ENCODE measurements around the gene GSTT2.
"Not testable (repeated sequence)": the region's sequence is repeated elsewhere in the genome, so short reads cannot be mapped to it uniquely, and the experiment has no call there.

The GSTT2 gene

DNA sequence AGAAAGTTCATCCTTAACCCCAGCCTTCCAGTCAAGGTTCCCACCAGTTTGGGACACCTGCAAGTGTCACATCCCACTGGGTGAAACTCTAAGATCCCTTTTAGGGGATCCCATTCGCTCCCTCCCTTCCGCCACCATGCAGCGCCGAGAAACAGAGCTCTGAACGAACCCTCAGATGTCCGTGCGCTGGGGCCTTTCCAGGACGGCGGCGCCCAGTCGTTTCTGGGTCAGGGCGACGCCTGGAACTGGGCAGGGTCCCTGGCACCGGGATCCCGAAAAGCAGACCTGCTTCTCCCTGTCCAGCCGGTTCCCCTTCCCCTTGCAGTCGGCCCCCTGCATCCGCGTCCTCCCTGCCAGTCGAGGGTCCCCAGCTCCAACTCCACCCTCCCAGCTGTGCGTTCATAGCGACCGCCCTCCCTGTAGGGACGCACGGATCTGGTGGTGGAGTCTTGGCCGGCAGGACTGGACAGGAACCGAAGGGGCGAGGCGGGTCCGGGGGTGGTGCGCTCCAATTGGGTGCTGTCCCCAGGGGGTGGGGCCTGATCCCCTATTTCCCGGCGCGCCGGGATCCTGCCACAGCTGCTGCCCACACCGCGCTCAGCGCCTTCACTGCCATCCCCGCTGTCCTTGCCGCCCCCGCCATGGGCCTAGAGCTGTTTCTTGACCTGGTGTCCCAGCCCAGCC, at the start of gene GSTT2:
Gene GSTT2, plus strand, starts transcription at position 578 of the 684 bp plus-strand sequence.
- not testable (repeated sequence) for H3K4me3 ChIP-seq (ENCODE audit: low read length); DNase-seq (ENCODE audit: low read depth)

DNA sequence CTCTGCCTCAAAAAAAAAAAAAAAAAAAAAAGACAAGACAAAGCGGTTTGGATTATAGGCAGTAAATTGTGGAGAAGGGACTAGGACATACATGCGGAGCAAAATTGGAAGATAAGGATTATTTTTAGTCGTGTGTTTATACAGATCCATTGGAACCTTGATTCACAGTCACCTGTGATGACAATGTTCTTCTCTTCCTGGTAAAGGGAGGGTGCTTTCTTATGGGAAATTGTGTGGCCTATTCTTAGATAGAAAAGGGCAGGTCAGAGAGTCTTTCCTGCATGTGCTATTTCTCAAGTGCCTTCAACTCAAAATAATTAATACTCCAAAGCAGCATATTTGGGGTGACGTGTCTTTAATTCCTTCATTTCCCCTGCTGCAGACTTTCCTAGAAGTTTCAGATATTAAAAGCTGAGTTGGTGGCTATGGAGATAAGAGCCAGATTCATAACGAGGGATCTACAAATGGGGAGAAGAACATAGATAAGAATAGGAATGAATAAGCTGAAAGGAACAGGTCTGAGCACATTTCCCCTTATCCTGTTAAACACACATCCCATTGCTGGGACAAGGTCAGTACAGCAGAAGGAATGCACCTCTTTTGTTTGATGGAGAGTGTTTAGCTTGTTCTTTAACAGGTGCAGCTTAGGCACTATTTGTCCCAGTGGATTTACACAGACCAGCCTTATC, 41.5 kb upstream of the GSTT2 start:
- TF ChIP-seq, protein P1, sequence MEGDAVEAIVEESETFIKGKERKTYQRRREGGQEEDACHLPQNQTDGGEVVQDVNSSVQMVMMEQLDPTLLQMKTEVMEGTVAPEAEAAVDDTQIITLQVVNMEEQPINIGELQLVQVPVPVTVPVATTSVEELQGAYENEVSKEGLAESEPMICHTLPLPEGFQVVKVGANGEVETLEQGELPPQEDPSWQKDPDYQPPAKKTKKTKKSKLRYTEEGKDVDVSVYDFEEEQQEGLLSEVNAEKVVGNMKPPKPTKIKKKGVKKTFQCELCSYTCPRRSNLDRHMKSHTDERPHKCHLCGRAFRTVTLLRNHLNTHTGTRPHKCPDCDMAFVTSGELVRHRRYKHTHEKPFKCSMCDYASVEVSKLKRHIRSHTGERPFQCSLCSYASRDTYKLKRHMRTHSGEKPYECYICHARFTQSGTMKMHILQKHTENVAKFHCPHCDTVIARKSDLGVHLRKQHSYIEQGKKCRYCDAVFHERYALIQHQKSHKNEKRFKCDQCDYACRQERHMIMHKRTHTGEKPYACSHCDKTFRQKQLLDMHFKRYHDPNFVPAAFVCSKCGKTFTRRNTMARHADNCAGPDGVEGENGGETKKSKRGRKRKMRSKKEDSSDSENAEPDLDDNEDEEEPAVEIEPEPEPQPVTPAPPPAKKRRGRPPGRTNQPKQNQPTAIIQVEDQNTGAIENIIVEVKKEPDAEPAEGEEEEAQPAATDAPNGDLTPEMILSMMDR (conservative IDR thresholded peaks at IDR 0.05; ENCODE audit: low read depth, low read length) = no peak
- no peak for DNase-seq (ENCODE audit: low read depth)

DNA sequence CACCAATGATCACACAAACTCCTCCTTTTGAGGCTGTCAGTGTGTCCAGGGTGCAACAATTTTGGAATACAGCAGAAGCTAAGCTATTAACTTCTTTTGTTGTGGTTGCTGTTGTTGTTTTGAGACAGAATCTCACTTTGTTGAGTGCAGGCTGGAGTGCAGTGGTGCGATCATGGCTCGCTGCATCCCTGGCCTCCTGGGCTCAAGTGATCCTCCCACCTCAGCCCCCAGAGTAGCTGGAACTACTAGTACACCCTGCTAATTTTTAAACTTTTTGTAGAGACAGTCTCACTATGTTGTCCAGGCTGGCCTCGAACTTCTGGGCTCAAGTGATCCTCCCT, 40.9 kb upstream of the GSTT2 start:
- H3K4me3 ChIP-seq (ENCODE audit: low read length) = no peak overlapping the region
- TF ChIP-seq, protein P1 (conservative IDR thresholded peaks at IDR 0.05; ENCODE audit: low read depth, low read length) = no peak
- no peak for DNase-seq (ENCODE audit: low read depth)

More for the DNA sequence above, 41.5 kb upstream of the GSTT2 start:
- no peak overlapping the region for H3K4me3 ChIP-seq (ENCODE audit: low read length)

DNA sequence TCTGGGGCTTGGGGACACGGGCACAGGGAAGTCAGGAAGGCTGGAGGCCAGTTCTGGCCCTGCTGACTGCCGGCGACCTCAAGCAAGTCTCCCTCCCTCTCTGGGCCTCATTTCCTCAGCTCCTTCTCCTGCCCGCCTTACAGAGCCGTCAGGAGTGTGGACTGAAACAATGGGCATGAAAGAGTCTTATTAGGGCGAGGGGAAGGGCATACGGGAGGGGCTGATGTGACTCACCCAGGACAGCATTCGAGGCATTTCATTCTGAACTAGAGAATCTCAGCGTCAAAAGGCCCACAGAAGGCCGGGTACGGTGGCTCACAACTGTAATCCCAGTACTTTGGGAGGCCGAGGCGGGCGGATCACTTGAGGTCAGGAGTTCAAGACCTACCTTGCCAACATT, 39.8 kb upstream of the GSTT2 start:
- DNase-seq (ENCODE audit: low read depth); H3K4me3 ChIP-seq (ENCODE audit: low read length): not testable (repeated sequence)

DNA sequence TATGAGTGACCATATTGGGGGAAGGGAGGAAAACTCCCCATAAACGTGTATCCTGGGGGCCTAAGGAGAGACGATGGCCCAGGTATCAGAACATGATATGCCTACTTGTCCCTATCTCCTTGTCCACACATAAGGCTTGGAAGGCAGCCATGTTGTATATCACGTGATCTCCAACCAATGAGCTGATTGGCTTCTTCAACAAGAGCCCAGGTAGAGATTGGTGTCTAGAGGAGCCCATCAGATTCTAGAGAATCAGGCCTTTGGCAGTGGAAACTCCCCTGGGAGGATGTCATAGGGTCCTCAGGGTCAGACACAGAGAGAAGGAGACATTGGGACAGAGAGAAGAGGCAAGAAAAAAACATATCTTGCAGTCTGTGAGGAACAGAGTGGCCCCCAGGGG, 32.5 kb upstream of the GSTT2 start:
- not testable (repeated sequence) for H3K4me3 ChIP-seq (ENCODE audit: low read length); DNase-seq (ENCODE audit: low read depth)

DNA sequence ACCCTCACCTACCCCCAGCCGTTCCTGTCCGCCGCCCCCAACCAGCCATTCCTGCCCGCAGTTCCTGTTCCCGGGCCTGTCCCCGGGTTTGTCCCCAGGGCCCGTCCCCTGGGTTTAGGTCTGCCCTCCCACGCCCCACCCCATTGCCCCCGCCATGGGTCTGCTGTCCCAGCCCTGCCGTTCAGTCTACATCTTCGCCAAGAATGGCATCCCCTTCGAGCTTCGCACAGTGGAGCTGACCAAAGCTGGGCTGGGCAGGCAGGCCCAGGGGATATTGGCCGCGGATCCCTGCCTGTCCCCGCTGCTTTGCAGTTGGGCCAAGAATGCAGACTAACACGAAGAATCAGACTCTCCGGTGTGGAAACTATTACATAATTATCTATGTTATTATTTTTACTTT, 30.2 kb upstream of the GSTT2 start:
- not testable (repeated sequence) for DNase-seq (ENCODE audit: low read depth); H3K4me3 ChIP-seq (ENCODE audit: low read length)

DNA sequence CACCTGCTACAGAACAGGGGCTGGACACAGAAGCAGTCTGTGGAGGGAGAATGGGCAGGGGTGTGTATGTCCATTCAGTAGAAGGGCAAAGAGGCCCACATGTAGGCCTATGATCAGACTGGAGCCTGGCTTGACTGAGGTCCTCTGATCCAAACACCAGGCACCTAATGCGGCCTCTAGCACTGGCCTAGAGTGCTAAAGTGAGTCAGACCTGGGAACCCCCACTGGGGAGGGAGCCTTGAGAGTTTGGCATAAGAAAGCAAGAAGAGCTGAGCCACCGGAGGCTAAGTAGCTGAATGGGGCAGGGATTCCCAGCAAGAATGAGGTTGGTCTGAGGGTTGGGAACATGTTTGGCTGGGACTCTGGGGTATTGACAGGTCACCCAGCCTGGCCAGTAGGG, 28.6 kb upstream of the GSTT2 start:
- not testable (repeated sequence) for DNase-seq (ENCODE audit: low read depth); H3K4me3 ChIP-seq (ENCODE audit: low read length)

DNA sequence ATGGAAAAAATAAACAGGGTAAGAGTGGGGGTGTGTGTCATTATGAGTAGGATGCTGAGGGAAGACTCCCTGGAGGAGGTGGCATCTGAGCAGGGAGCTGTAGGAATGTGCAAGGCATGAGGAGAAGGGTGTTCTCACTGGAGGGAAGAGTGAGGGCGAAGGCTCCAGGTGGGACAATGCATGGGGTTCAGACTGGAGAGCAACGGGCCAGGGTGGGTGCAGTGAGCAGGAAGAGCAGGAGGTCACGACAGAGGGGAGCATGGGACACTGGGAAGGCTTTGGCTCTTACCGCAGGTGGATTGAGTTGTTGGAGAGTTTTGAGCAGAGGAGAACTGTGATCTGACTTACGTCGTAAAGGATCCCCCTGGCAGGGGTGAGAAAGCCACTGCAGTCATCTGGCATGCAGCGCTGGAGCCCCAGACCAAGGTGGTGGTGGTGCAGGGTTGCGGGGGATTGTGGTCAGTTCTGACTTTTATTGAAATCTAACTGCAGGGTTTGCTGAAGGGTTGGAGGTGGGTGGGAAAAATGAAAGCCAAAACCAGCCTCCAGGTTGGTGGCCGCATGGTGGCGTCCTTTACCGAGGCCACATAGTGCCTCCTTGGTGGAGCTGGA, 27.0 kb upstream of the GSTT2 start:
- not testable (repeated sequence) for H3K4me3 ChIP-seq (ENCODE audit: low read length); DNase-seq (ENCODE audit: low read depth)

DNA sequence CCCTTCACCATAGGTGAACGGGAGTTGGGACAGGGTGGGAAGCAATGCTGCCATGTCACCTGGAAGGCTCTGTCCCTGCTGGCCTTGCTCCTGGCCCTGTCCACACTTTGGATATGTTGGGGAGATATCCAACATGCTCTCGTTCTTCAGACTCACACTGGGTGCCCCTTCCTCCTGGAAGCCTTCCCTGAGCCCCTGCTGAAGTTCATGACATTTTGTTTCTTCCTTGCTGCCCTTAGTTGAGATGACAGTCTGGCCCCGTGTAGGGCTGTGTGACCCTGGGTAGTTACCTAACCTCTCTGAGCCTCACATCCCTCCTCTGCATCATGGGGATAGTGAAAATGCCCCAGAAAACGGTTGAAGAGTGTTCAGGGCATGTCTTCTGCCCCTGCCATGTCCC, 26.4 kb upstream of the GSTT2 start:
- DNase-seq (ENCODE audit: low read depth); H3K4me3 ChIP-seq (ENCODE audit: low read length): not testable (repeated sequence)

DNA sequence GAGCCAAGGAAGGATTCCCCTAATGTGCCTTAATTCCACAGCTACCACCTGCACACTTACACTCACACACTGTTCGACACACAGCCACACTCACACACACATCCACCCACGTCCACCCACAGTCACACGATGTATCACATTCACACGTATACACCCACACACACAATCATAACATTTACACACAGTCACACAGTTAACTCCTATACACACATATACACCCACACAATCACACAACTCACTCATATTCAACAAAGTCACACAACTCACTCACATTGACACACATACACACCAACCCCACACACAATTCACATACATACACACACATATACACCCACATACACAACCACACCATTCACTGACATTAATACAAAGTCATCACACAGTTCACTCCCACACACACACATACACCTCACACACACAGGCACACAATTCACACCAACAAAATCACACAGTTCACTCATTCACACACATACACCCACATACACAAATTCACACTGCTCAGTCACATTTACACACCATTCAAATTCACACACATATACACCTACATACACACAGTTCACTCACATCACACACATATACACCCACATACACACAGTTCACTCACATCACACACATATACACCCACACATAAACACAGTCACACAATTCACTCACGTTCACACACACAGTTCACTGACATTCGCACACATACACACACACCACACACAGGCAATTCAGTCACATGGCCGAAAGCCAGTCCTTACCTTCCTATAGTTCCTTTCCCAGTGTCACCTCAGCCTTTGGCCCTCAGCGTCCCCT, 25.5 kb upstream of the GSTT2 start:
- not testable (repeated sequence) for H3K4me3 ChIP-seq (ENCODE audit: low read length); DNase-seq (ENCODE audit: low read depth)

DNA sequence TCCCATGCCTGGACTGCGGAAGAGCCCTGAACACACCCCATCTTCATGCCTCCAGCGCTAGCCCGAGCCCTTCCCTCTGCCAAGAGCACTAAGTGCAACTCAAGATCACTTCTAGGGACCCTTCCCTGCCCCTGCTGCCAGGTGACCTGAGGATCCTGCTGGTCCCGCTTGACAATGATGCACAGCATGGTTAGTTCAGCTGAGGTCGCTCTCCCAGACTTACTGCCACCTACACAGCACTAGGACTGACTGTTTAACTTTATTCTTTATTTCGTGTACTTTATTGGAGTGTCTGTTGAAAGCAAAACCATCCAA, 25.0 kb upstream of the GSTT2 start:
- not testable (repeated sequence) for DNase-seq (ENCODE audit: low read depth); H3K4me3 ChIP-seq (ENCODE audit: low read length)

DNA sequence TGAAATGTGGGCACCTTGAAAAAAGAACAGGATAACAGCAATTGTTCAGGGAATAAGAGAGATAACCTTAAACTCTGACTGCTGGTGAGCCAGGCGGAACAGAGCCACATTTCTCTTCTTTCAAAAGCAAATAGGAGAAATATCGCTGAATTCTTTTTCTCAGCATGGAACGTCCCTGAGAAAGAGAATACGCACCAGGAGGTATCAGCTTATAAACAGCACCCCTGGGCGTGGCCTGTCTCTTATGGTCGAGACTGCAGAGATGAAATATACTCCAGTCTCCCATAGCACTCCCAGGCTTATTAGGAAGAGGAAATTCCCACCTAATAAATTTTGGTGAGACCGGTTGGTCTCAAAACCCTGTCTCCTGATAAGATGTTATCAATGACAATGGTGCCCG, 24.0 kb upstream of the GSTT2 start:
- H3K4me3 ChIP-seq (ENCODE audit: low read length); DNase-seq (ENCODE audit: low read depth): not testable (repeated sequence)

All from retinal pigment epithelial cell (primary cell).